Spleen (tissue), 11 donors: Measurements from ENCODE around the gene IL22RA2. TPM values are rescaled to one million over a fixed set of nuclear protein-coding genes. Genes with fewer than 3 reads are reported as not detected.

ENCODE experiments used
- DNase-seq: peaks from one replicate; pipeline ENCODE4 v3.0.0-alpha.2; 2020
- H3K27ac ChIP-seq, 8 donors: fragments of 200-600 bp; sonication (generic) in 7 of 8; 1 replicate in 4 of 8; 2 replicates in 4 of 8; pipeline versions ENCODE4 v1.5.0 to v1.8.0; 2016 to 2021; ENCODE audit warnings: inconsistent platforms in 4 of 8, mild to moderate bottlenecking in 4 of 8, moderate library complexity in 1 of 8
- H3K27me3 ChIP-seq, 7 donors: fragments of 200-600 bp; sonication (generic) in 6 of 7; replicated peaks in 1 of 7; 1 replicate in 4 of 7; 2 replicates in 3 of 7; pipeline versions ENCODE4 v1.5.0 to v1.8.0; 2016 to 2021; ENCODE audit warnings: inconsistent platforms in 3 of 7, mild to moderate bottlenecking in 1 of 7
- H3K36me3 ChIP-seq, 6 donors: fragments of 200-600 bp; sonication (generic) in 5 of 6; 1 replicate in 4 of 6; 2 replicates in 2 of 6; pipeline versions ENCODE4 v1.5.0 to v1.8.0; 2016 to 2021; ENCODE audit warnings: inconsistent platforms in 2 of 6
- H3K4me1 ChIP-seq, 6 donors: fragments of 200-600 bp; sonication (generic) in 5 of 6; 1 replicate in 3 of 6; 2 replicates in 3 of 6; pipeline versions ENCODE4 v1.5.0 to v1.8.0; 2016 to 2021; ENCODE audit warnings: inconsistent platforms in 3 of 6
- H3K4me3 ChIP-seq, 8 donors: fragments of 200-600 bp; sonication (generic) in 7 of 8; 1 replicate in 4 of 8; 2 replicates in 4 of 8; pipeline versions ENCODE4 v1.5.0 to v1.8.0; 2016 to 2021; ENCODE audit warnings: inconsistent platforms in 4 of 8, mild to moderate bottlenecking in 4 of 8, moderate library complexity in 2 of 8
- H3K9me3 ChIP-seq, 8 donors: fragments of 200-600 bp; sonication (generic) in 7 of 8; 1 replicate in 4 of 8; 2 replicates in 4 of 8; pipeline versions ENCODE4 v1.5.0 to v1.8.0; 2016 to 2021; ENCODE audit warnings: inconsistent platforms in 4 of 8
- POLR2A ChIP-seq, 3 donors: fragments of 450-650 bp; IDR thresholded peaks; one replicate each; pipeline ENCODE4 v1.5.1; 2017; ENCODE audit warnings: antibody characterized with exemption in 3 of 3, mild to moderate bottlenecking in 1 of 3
- POLR2AphosphoS5 ChIP-seq, 3 donors: sonication (generic); formaldehyde crosslinking; IDR thresholded peaks; one replicate each; pipeline ENCODE4 v1.5.1; 2017; ENCODE audit warnings: antibody characterized with exemption in 3 of 3
- WGBS, 5 donors: extraction: QIAGEN DNeasy Blood & Tissue Kit in 3 of 5; methylation state at CpG; one replicate each; pipeline versions ENCODE4 v1.1.5 to v1.1.7; 2013 to 2018; 5-methylcytosine and 5-hydroxymethylcytosine counted together
- intact Hi-C: fragments of 100-400 bp; cut with DNase I; formaldehyde crosslinking; loops from one replicate; pipeline ENCODE4 v1.15.0; 2023; ENCODE audit warnings: low total_unique reads
- polyA plus RNA-seq, 3 donors: library from polyadenylated mRNA; stranded (reverse); fragments of 200-250 nt; gene quantifications; one replicate each; pipeline ENCODE4 v1.2.1, GENCODE V29; 2013
- total RNA-seq, 7 donors: library from RNA; depleted of rRNA in 3 of 7; stranded (reverse); fragments of >200 nt in 3 of 7; fragmentation: NEBNext Ultra II Directional in 4 of 7; extraction: Animal tissue kit (Norgen Biotek cat#: 25700) in 4 of 7; gene quantifications; one replicate each; pipeline versions ENCODE4 v1.1.0 to v1.2.1, GENCODE V29; 2016 to 2021
- TF ChIP-seq, protein P1 (sequence below), 11 experiments: fragments of 200-600 bp in 7 of 11; fragments of 450-650 bp in 4 of 11; sonication (generic) in 4 of 11; IDR thresholded peaks in 8 of 11; conservative IDR thresholded peaks in 3 of 11; 1 replicate in 7 of 11; 2 replicates in 4 of 11; pipeline versions ENCODE4 v1.4.0 to v1.8.0; 2016 to 2021; ENCODE audit warnings: antibody characterized with exemption in 11 of 11, inconsistent platforms in 4 of 11, mild to moderate bottlenecking in 1 of 11
- donor health status: healthy with polysubstance abuse.
- donor health status: DM: no; HTN: no; CAD: no; lungs with moderate emphysema.
- donor health status: DM: no; HTN: no; CAD: no.
- donor health status: Bipolar disorder and iron deficiency.
- donor health status: healthy.
- donor health status: DM: no; HTN: no; CAD: no.
- donor health status: DM: yes; HTN: yes; CAD: no.

IL22RA2 gene
- total and polyA plus RNA-seq, 10 donors = 0.06 to 2.1 (median 0.19) TPM; not detected in 5

DNA sequence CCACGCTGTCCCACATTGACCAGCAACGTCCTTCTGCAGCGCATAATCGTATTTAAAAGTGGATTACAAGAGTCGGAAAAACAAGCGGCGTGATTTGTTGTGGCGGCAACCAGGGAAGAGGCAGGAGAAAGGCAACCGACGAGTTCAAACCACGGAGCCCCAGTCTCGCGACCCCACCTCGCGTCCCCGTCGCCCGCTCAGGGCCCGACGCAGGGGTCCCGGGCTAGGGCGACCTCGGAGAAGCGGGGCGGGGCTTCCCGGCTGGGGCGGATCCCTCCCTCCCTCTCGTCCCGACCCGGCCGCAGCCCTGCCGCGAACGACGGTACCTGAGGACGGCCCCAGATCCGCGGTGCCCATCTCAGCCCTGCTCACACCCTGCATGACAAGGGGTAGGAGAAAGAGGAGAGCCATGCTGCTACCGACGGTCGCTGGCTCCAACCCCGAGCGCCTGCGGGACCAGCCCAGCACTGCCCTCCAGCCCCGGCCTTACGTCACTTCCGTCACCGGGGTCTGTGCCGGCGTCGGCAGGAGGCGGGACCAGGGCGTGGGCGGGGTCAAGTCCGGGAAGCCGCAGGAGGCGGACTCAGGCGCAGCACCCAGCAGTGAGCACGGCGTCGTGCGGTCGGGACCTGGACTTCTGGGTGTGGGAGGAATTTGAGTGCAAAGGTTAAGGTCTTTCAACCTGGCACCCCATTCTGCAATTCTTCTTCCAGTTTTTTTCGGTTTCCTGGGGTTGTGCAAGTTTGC is 45.6 kb upstream of the IL22RA2 start, which contains the start of gene IFNGR1:
TSS of gene IFNGR1 (minus strand) at position 469 of the 747 bp plus-strand sequence. CDS start at position 411, 58 bp downstream.
- Histone ChIP-seq H3K9me3 (no peaks in the 10 kb centered on the region), H3K4me3 (peak within 1 kb of the TSS; percentile 58 to 83 (median 76)), H3K4me1 (peaks cover 50 to 92% (median 85%) of the 10 kb centered on the region in 6 donors), H3K36me3 (peaks cover 0 to 11% (median 0%) of the 10 kb centered on the region in 6 donors), H3K27me3 (no peaks in the 10 kb centered on the region), H3K27ac (peak within 1 kb of the TSS; percentile 96 to 100 (median 99))
- peak; percentile 89 to 91 (median 91) for TF ChIP-seq POLR2A (IDR thresholded peaks at IDR 0.05)
- TF ChIP-seq, protein P1, sequence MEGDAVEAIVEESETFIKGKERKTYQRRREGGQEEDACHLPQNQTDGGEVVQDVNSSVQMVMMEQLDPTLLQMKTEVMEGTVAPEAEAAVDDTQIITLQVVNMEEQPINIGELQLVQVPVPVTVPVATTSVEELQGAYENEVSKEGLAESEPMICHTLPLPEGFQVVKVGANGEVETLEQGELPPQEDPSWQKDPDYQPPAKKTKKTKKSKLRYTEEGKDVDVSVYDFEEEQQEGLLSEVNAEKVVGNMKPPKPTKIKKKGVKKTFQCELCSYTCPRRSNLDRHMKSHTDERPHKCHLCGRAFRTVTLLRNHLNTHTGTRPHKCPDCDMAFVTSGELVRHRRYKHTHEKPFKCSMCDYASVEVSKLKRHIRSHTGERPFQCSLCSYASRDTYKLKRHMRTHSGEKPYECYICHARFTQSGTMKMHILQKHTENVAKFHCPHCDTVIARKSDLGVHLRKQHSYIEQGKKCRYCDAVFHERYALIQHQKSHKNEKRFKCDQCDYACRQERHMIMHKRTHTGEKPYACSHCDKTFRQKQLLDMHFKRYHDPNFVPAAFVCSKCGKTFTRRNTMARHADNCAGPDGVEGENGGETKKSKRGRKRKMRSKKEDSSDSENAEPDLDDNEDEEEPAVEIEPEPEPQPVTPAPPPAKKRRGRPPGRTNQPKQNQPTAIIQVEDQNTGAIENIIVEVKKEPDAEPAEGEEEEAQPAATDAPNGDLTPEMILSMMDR (IDR thresholded peaks at IDR 0.05 in 8 of 11, conservative IDR thresholded peaks at IDR 0.05 in 3 of 11) = peak in 2 of 11 experiments; percentile 23 to 32
- peak; percentile 99 to 100 (median 100) for TF ChIP-seq POLR2AphosphoS5 (IDR thresholded peaks at IDR 0.05)
- DNase-seq = peak; percentile 100
- intact Hi-C loops = no loop called here
- WGBS, 5 donors = 0 to 1% (median 0%) methylated on average over 54 to 64 of the region's 64 CpGs

DNA sequence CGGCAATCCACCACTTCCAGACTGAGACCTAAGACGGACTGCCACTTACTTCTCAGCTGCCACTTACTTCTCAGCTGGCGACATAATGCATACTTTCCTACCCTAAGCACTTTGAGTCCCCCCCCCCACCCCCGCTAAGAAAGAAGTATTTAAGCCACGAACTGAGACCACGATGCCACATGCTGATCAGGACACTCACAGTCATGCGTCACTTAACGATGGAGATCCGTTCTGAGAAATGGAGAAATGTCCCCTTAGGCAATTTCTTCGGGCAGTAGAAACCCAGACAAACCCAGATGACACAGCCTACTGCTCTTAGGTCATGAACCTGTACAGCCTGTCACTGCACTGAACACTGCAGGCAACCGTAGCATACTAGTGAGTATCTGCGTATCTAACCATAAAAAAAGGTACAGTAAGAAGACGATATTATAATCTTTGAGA is 45.1 kb upstream of the IL22RA2 start:
- peaks cover 54 to 92% (median 85%) of the 10 kb centered on the region in 6 donors for H3K4me1 ChIP-seq
- WGBS, 5 donors = 0 to 1% (median 1%) methylated on average over 12 to 13 of the region's 13 CpGs
- peaks cover 0 to 14% (median 0%) of the 10 kb centered on the region in 6 donors for H3K36me3 ChIP-seq
- TF ChIP-seq, protein P1 (IDR thresholded peaks at IDR 0.05 in 8 of 11, conservative IDR thresholded peaks at IDR 0.05 in 3 of 11) = no peak
- peak in 2 of 3 donors; percentile 2 to 36 for TF ChIP-seq POLR2A (IDR thresholded peaks at IDR 0.05)
- peak in 1 of 3 donors; percentile 86 for TF ChIP-seq POLR2AphosphoS5 (IDR thresholded peaks at IDR 0.05)
- peak overlapping the region; percentile 96 to 100 (median 99) for H3K27ac ChIP-seq
- H3K9me3 ChIP-seq = no peaks in the 10 kb centered on the region
- no peak for DNase-seq
- peak overlapping the region; percentile 58 to 83 (median 76) for H3K4me3 ChIP-seq
- no peaks in the 10 kb centered on the region for H3K27me3 ChIP-seq
- intact Hi-C loops = no loop called here

DNA sequence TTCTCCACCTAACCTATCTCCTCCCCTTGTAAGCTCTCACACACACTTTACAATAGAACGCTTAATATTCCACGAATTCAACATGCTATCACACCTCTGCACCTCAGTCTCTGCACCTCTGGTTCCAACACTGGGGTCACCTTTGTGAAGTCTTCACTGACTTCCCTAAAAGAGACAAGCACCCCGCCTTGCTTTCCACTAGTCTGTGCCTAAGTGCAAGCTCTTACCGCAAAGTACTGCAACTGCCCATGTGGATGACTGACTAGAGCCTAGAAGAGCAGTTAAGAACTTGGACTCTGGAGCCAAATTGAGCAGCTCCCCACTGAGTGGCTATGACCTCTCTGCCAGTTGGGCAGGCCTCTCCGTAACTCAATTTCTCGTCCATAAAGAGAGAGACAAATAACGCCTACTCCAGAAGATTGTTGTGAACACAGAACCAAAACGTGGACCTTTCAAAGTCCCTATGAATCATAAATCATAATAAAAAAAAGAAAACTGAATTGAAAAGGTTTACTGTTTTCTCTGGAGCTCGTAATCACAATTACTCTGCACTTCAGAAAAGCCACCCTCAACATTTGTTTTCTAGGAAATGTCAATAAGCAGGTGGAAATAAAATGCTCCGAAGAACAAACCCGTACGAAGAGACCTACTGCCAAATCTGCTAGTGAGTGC is 44.5 kb upstream of the IL22RA2 start:
- Histone ChIP-seq H3K27ac (peak overlapping the region; percentile 96 to 100 (median 99)), H3K36me3 (peaks cover 0 to 17% (median 0%) of the 10 kb centered on the region in 6 donors), H3K27me3 (no peaks in the 10 kb centered on the region), H3K9me3 (no peaks in the 10 kb centered on the region), H3K4me3 (peak overlapping the region; percentile 58 to 83 (median 76)), H3K4me1 (peaks cover 52 to 92% (median 85%) of the 10 kb centered on the region in 6 donors)
- TF ChIP-seq POLR2AphosphoS5 (IDR thresholded peaks at IDR 0.05) = peak in 2 of 3 donors; percentile 30 to 73
- TF ChIP-seq, protein P1 (IDR thresholded peaks at IDR 0.05 in 8 of 11, conservative IDR thresholded peaks at IDR 0.05 in 3 of 11) = peak in 2 of 11 experiments; percentile 9 to 10
- TF ChIP-seq POLR2A (IDR thresholded peaks at IDR 0.05) = peak; percentile 15 to 43 (median 17)
- peak; percentile 70 for DNase-seq
- 14 to 22% (median 18%) methylated on average over 12 of the region's 12 CpGs for WGBS, 5 donors
- intact Hi-C loops = no loop called here
